BJ (cell line): ENCODE measurements around the gene CAPN14. TPM values are rescaled to one million over a fixed set of nuclear protein-coding genes. Genes with fewer than 3 reads are reported as not detected.
"Not testable (repeated sequence)": the region's sequence is repeated elsewhere in the genome, so short reads cannot be mapped to it uniquely, and the experiment has no call there.

Source experiments
- CTCF ChIA-PET: fragments of 350-600 bp; formaldehyde crosslinking; extraction: SDS; loops from one replicate; lab custom pipeline; 2021; ENCODE audit warnings: antibody characterized with exemption, inconsistent platforms; lab: Yijun Ruan, JAX
- POLR2A ChIA-PET: fragments of 300-600 bp; sonication (Branson Sonifier 250); formaldehyde crosslinking; extraction: SDS; loops from one replicate; lab custom pipeline; 2021; ENCODE audit warnings: antibody characterized with exemption; lab: Charles Lee
- DNase-seq: peaks from one replicate; pipeline ENCODE4 v3.0.0-alpha.2; 2011; ENCODE audit warnings: low read depth
- H3K27me3 ChIP-seq: 2 replicates; pipeline ENCODE4 v1.6.0; 2011; ENCODE audit warnings: low read length; ENCODE audit not compliant: control insufficient read depth, insufficient read depth
- H3K36me3 ChIP-seq: 2 replicates; pipeline ENCODE4 v1.5.1; 2011; ENCODE audit warnings: low read length; ENCODE audit not compliant: control insufficient read depth, insufficient read depth
- H3K4me3 ChIP-seq: 2 replicates; pipeline ENCODE4 v1.5.1; 2011; ENCODE audit warnings: low read depth, mild to moderate bottlenecking, control low read depth, low read length
- CTCF ChIP-seq: IDR thresholded peaks from 2 replicates; pipeline ENCODE4 v1.5.1; 2011; ENCODE audit warnings: low read depth, mild to moderate bottlenecking, control low read depth, inconsistent platforms, low read length, moderate library complexity; ENCODE audit not compliant: insufficient read depth
- polyA plus RNA-seq: library from polyadenylated mRNA; depleted of rRNA; stranded (reverse); fragments of >200 nt; gene quantifications from 2 replicates; pipeline ENCODE4 v1.2.3, GENCODE V29; 2011

The CAPN14 gene
- polyA plus RNA-seq, 1 experiment, result 0.10 TPM

DNA sequence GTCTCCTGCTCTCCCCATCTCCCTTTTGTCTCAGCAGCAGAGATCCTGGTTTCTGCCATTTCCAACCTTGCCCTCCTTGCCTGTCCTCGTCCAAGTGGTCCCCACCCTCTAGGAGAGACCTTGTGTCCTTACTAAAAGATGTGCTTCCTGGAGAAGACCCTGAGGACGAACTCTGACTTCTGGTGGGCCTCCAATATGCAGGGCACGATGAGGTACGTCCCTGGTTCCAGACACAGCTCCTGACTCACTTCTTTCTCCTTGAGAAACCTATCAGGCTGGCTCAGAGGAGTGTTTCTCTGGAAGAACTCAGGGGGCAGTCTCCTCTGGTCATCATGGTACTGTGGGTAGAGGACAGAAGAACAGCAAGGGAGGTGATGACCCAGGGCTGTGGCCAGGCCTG lies 28.2 kb downstream of the CAPN14 start:
- H3K27me3 ChIP-seq, result no peaks in the 10 kb centered on the region; the same call in 1 of the 2 replicates
- H3K4me3 ChIP-seq, result no peak overlapping the region
- CTCF ChIA-PET, result interaction anchor here (0.9 kb wide), 1 partner anchor 19 kb away, joined by 3 read pairs; no protein-coding TSS in a partner anchor
- DNase-seq, result no peak
- POLR2A ChIA-PET, result no interaction called here
- no peak for TF ChIP-seq CTCF
- H3K36me3 ChIP-seq, result no peaks in the 10 kb centered on the region

DNA sequence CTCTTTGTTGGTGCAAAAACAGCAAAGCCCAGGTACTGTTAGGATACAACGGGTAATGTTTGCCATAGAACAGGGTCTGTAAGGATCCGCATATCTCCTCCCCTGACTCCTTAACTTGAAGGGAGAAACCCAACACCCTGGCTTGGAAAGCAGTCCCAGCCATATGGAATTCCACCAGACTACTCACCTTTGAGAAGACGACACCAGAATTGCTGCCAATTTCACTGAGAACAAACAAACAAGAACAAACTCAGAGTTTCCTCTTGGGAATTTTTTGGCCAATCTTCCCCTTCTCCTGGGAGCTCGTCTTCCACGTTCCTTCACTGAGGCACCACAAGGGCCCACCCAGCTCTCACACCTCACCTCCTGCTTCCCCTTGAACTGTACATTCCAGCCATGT lies 29.2 kb downstream of the CAPN14 start:
- Histone ChIP-seq H3K4me3 (no peak overlapping the region), H3K36me3 (no peaks in the 10 kb centered on the region), H3K27me3 (no peaks in the 10 kb centered on the region; the same call in 1 of the 2 replicates)
- no peak for TF ChIP-seq CTCF
- CTCF ChIA-PET, result interaction anchor here (1.0 to 1.2 kb wide), 2 partner anchors 12 to 18 kb away, joined by 3 read pairs; no protein-coding TSS in a partner anchor
- POLR2A ChIA-PET, result no interaction called here
- no peak for DNase-seq

- POLR2A ChIA-PET, result no interaction called here
- no peak for DNase-seq
- no peak overlapping the region for H3K4me3 ChIP-seq
- CTCF ChIA-PET, result no interaction called here
- no peaks in the 10 kb centered on the region for H3K36me3 ChIP-seq
- H3K27me3 ChIP-seq, result no peaks in the 10 kb centered on the region; the same call in 1 of the 2 replicates
- TF ChIP-seq CTCF, result no peak
Observed at GRCh38 chr2:31187166-31187565, 30.1 kb downstream of the CAPN14 start.

DNA sequence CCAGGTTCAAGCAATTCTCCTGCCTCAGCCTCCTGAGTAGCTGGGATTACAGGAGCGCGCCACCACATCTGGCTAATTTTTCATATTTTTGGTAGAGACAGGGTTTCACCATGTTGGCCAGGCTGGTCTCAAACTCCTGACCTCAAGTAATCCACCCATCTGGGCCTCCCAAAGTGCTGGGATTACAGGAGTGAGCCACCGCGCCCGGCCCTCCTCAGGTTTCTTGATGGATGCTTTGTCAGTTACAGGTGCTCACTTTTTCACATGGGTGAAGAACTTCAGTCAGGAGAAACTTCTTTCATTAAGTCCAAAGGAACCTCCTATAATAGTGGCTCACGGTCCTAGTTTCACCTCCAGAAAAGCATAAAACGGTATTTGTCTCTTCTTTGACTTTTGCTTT lies 33.3 kb downstream of the CAPN14 start:
- H3K27me3 ChIP-seq, POLR2A ChIA-PET: not testable (repeated sequence)
- CTCF ChIA-PET, result interaction anchor here (0.9 kb wide), 1 partner anchor 14 kb away, joined by 5 read pairs; no protein-coding TSS in a partner anchor

DNA sequence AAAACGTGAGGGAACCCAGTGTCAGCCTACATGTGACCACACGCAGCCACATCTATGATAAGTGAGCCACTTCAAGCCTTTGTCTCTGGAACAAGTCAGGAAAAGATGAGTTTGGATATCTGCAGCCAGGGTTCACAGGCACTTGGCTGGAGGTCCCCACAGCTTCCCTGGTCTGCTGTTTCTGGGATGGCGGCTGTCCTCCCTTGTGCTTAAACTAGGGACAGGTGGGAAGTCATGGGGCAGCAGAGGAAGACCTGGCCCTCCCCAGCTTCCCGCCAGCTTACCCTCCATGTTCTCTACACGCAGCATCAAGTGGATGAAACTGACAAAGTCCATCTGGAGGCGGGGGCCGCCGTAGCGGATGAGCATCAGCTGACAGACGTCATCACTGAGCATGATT lies 40.6 kb downstream of the CAPN14 start:
- ChIA-PET POLR2A (no interaction called here), CTCF (interaction anchor here (1.0 kb wide), 1 partner anchor 11 kb away, joined by 3 read pairs; no protein-coding TSS in a partner anchor)
- H3K27me3 ChIP-seq, result no peaks in the 10 kb centered on the region
- DNase-seq, result no peak
- no peak for TF ChIP-seq CTCF
- no peak overlapping the region for H3K4me3 ChIP-seq
- no peaks in the 10 kb centered on the region for H3K36me3 ChIP-seq

More for the DNA sequence above, 33.3 kb downstream of the CAPN14 start:
- DNase-seq, H3K4me3 ChIP-seq, H3K36me3 ChIP-seq: not testable (repeated sequence)

DNA sequence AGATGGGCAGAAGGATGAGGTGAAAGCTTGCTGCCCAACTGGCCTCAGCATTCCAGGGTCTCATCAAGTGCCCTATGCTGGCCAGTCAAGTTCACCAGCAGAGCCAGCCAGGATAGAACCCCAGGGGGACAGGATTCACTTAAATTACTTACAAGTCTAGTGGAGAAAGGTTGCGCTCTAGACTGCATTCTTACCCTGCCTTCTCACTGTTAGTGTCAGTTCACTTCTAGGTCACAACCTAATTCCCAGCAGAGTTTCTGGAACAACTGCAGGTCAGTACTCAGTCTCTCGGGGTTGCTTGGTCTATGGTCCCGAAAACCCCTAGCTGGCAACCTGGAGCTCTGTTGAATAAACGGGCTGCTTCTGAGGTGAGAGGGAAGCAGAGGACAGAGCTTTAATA lies 46.2 kb downstream of the CAPN14 start:
- CTCF ChIA-PET, result interaction anchor here (0.8 to 8.1 kb wide), 10 partner anchors 9 to 457 kb away, joined by 3 to 100 read pairs (median 7); partner anchors contain the start of gene GALNT14
- no peak for TF ChIP-seq CTCF
- no peak for DNase-seq
- Histone ChIP-seq H3K4me3 (no peak overlapping the region), H3K36me3 (no peaks in the 10 kb centered on the region), H3K27me3 (0 out of 2 replicates have a peak, but pooled peaks cover 2% of the 10 kb centered on the region)
- POLR2A ChIA-PET, result no interaction called here
